ENCODE data around the gene WRAP73.

The WRAP73 gene

GRCh38 chr1:3590139-3590763 lies 59.7 kb downstream of the WRAP73 start:
- Histone ChIP-seq H3K23ac (ENCODE audit: low read length in 2 of 2) (no peak overlapping the region), H3K79me1 (replicated peaks; ENCODE audit: low read length, poor library complexity, severe bottlenecking) (no peaks in the 10 kb centered on the region), H2BK5ac (ENCODE audit: low read depth, low read length, poor library complexity, severe bottlenecking) (no peak overlapping the region), H3K4ac (ENCODE audit: low read depth in 1 of 2, low read length in 2 of 2) (no peak overlapping the region), H3K27ac (ENCODE audit: low read length, poor library complexity, severe bottlenecking) (no peak overlapping the region), H3K36me3 (ENCODE audit: control insufficient read depth in 1 of 2, insufficient read depth in 2 of 2, low read depth in 1 of 2, low read length in 2 of 2) (no peaks in the 10 kb centered on the region), H2BK15ac (ENCODE audit: low read depth, poor library complexity, severe bottlenecking) (peak overlapping the region; percentile 33), H3K27me3 (ENCODE audit: control insufficient read depth in 1 of 2, insufficient read depth in 1 of 2, low read length in 2 of 2) (peaks cover 20 to 56% of the 10 kb centered on the region in 2 experiments), H2BK120ac (ENCODE audit: low read depth, low read length) (no peak overlapping the region), H3K9me3 (ENCODE audit: control insufficient read depth, low read length) (no peaks in the 10 kb centered on the region), H3K4me2 (ENCODE audit: low read length, poor library complexity, severe bottlenecking) (no peak overlapping the region), H2BK12ac (ENCODE audit: low read length in 2 of 2) (no peak overlapping the region), H3K18ac (ENCODE audit: low read depth in 1 of 2, low read length in 2 of 2) (no peak overlapping the region), H3K9ac (ENCODE audit: low read length) (no peak overlapping the region), H2AK5ac (ENCODE audit: low read length, severe bottlenecking) (no peak overlapping the region), H4K91ac (ENCODE audit: low read length) (no peak overlapping the region), H3K4me1 (ENCODE audit: control insufficient read depth, insufficient read depth, low read depth, low read length) (peaks cover 10% of the 10 kb centered on the region), H4K8ac (ENCODE audit: low read length) (no peak overlapping the region), H2AFZ (ENCODE audit: low read depth, low read length) (no peak overlapping the region), H3K14ac (ENCODE audit: low read length in 2 of 2) (no peak overlapping the region), H3K4me3 (ENCODE audit: insufficient read depth in 1 of 2, low read depth in 1 of 2, low read length in 2 of 2) (no peak overlapping the region)
- 80% methylated on average over 27 of the region's 27 CpGs for WGBS
- no peak for DNase-seq

GRCh38 chr1:3588395-3588794 lies 61.5 kb downstream of the WRAP73 start:
- Histone ChIP-seq H3K27me3 (ENCODE audit: control insufficient read depth in 1 of 2, insufficient read depth in 1 of 2, low read length in 2 of 2) (peaks cover 20 to 42% of the 10 kb centered on the region in 2 experiments), H2BK12ac (ENCODE audit: low read length in 2 of 2) (no peak overlapping the region), H3K14ac (ENCODE audit: low read length in 2 of 2) (no peak overlapping the region), H3K27ac (ENCODE audit: low read length, poor library complexity, severe bottlenecking) (no peak overlapping the region), H2BK120ac (ENCODE audit: low read depth, low read length) (no peak overlapping the region), H3K79me1 (replicated peaks; ENCODE audit: low read length, poor library complexity, severe bottlenecking) (no peaks in the 10 kb centered on the region), H4K91ac (ENCODE audit: low read length) (no peak overlapping the region), H3K4me2 (ENCODE audit: low read length, poor library complexity, severe bottlenecking) (no peak overlapping the region), H4K8ac (ENCODE audit: low read length) (no peak overlapping the region), H2AK5ac (ENCODE audit: low read length, severe bottlenecking) (no peak overlapping the region), H3K9ac (ENCODE audit: low read length) (no peak overlapping the region), H3K4me3 (ENCODE audit: insufficient read depth in 1 of 2, low read depth in 1 of 2, low read length in 2 of 2) (no peak overlapping the region), H2BK5ac (ENCODE audit: low read depth, low read length, poor library complexity, severe bottlenecking) (no peak overlapping the region), H3K4ac (ENCODE audit: low read depth in 1 of 2, low read length in 2 of 2) (no peak overlapping the region), H2BK15ac (ENCODE audit: low read depth, poor library complexity, severe bottlenecking) (no peak overlapping the region), H3K18ac (ENCODE audit: low read depth in 1 of 2, low read length in 2 of 2) (no peak overlapping the region), H3K4me1 (ENCODE audit: control insufficient read depth, insufficient read depth, low read depth, low read length) (peaks cover 10% of the 10 kb centered on the region), H3K23ac (ENCODE audit: low read length in 2 of 2) (no peak overlapping the region), H3K9me3 (ENCODE audit: control insufficient read depth, low read length) (no peaks in the 10 kb centered on the region), H2AFZ (ENCODE audit: low read depth, low read length) (no peak overlapping the region), H3K36me3 (ENCODE audit: control insufficient read depth in 1 of 2, insufficient read depth in 2 of 2, low read depth in 1 of 2, low read length in 2 of 2) (no peaks in the 10 kb centered on the region)
- DNase-seq, result no peak
- WGBS, result 80% methylated on average over 5 of the region's 5 CpGs

DNA sequence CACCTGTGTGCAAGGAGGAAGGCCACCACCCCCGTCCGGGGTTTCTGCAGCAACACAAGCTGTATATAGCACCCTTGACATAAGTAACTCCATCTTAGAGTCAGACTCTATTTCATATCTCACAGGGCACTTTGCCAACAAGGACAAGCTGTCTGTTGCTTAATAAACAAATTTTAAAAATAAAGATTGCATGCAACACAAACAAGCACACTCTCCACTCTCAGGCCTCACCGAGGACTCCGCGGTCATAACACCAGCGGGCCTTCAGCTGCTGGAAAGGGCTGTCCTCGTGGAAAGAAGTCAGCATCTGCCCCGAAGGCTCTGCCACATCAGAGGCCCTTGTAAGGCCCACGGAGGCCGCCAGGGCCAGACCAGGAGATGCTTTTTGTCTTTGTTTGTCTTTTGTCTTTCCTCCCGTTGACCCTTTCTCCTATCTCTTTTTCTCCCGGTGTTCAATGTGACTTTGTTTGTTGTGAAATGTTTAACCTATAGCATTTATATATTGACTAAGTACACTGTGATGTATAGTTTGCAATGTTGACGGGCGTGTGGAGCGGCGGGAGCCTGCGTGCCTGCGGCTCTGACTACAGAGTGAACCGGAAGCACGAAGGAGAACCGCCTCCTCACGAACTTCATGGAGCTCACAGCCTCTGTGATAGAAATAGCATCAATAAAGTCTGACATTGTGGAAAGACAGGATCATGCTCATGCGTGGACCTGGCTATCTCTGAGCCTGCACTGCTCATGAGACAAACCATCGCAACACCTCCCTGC lies 62.7 kb downstream of the WRAP73 start:
- no peak for DNase-seq
- Histone ChIP-seq H3K4ac (ENCODE audit: low read depth in 1 of 2, low read length in 2 of 2) (no peak overlapping the region), H2AK5ac (ENCODE audit: low read length, severe bottlenecking) (no peak overlapping the region), H2BK5ac (ENCODE audit: low read depth, low read length, poor library complexity, severe bottlenecking) (peak overlapping the region; percentile 14), H3K4me1 (ENCODE audit: control insufficient read depth, insufficient read depth, low read depth, low read length) (peaks cover 10% of the 10 kb centered on the region), H3K27me3 (ENCODE audit: control insufficient read depth in 1 of 2, insufficient read depth in 1 of 2, low read length in 2 of 2) (peaks cover 20 to 36% of the 10 kb centered on the region in 2 experiments), H3K36me3 (ENCODE audit: control insufficient read depth in 1 of 2, insufficient read depth in 2 of 2, low read depth in 1 of 2, low read length in 2 of 2) (no peaks in the 10 kb centered on the region), H3K4me2 (ENCODE audit: low read length, poor library complexity, severe bottlenecking) (no peak overlapping the region), H2AFZ (ENCODE audit: low read depth, low read length) (no peak overlapping the region), H3K14ac (ENCODE audit: low read length in 2 of 2) (no peak overlapping the region), H3K23ac (ENCODE audit: low read length in 2 of 2) (no peak overlapping the region), H3K18ac (ENCODE audit: low read depth in 1 of 2, low read length in 2 of 2) (no peak overlapping the region), H3K27ac (ENCODE audit: low read length, poor library complexity, severe bottlenecking) (no peak overlapping the region), H3K4me3 (ENCODE audit: insufficient read depth in 1 of 2, low read depth in 1 of 2, low read length in 2 of 2) (no peak overlapping the region), H2BK15ac (ENCODE audit: low read depth, poor library complexity, severe bottlenecking) (no peak overlapping the region), H3K9ac (ENCODE audit: low read length) (no peak overlapping the region), H4K8ac (ENCODE audit: low read length) (no peak overlapping the region), H4K91ac (ENCODE audit: low read length) (no peak overlapping the region), H3K79me1 (replicated peaks; ENCODE audit: low read length, poor library complexity, severe bottlenecking) (no peaks in the 10 kb centered on the region), H2BK120ac (ENCODE audit: low read depth, low read length) (no peak overlapping the region), H2BK12ac (ENCODE audit: low read length in 2 of 2) (no peak overlapping the region), H3K9me3 (ENCODE audit: control insufficient read depth, low read length) (no peaks in the 10 kb centered on the region)
- WGBS, result 85% methylated on average over 21 of the region's 24 CpGs

GRCh38 chr1:3585940-3586568 lies 63.8 kb downstream of the WRAP73 start:
- 86% methylated on average over 19 of the region's 19 CpGs for WGBS
- Histone ChIP-seq H2BK120ac (ENCODE audit: low read depth, low read length) (no peak overlapping the region), H3K27me3 (ENCODE audit: control insufficient read depth in 1 of 2, insufficient read depth in 1 of 2, low read length in 2 of 2) (peaks cover 20 to 39% of the 10 kb centered on the region in 2 experiments), H4K8ac (ENCODE audit: low read length) (no peak overlapping the region), H2BK12ac (ENCODE audit: low read length in 2 of 2) (no peak overlapping the region), H3K9me3 (ENCODE audit: control insufficient read depth, low read length) (no peaks in the 10 kb centered on the region), H3K23ac (ENCODE audit: low read length in 2 of 2) (no peak overlapping the region), H3K4ac (ENCODE audit: low read depth in 1 of 2, low read length in 2 of 2) (no peak overlapping the region), H3K27ac (ENCODE audit: low read length, poor library complexity, severe bottlenecking) (no peak overlapping the region), H3K9ac (ENCODE audit: low read length) (no peak overlapping the region), H2BK15ac (ENCODE audit: low read depth, poor library complexity, severe bottlenecking) (no peak overlapping the region), H3K4me2 (ENCODE audit: low read length, poor library complexity, severe bottlenecking) (no peak overlapping the region), H2AFZ (ENCODE audit: low read depth, low read length) (no peak overlapping the region), H3K79me1 (replicated peaks; ENCODE audit: low read length, poor library complexity, severe bottlenecking) (no peaks in the 10 kb centered on the region), H4K91ac (ENCODE audit: low read length) (peak overlapping the region; percentile 1), H2BK5ac (ENCODE audit: low read depth, low read length, poor library complexity, severe bottlenecking) (no peak overlapping the region), H3K36me3 (ENCODE audit: control insufficient read depth in 1 of 2, insufficient read depth in 2 of 2, low read depth in 1 of 2, low read length in 2 of 2) (no peaks in the 10 kb centered on the region), H3K14ac (ENCODE audit: low read length in 2 of 2) (no peak overlapping the region), H3K18ac (ENCODE audit: low read depth in 1 of 2, low read length in 2 of 2) (no peak overlapping the region), H3K4me3 (ENCODE audit: insufficient read depth in 1 of 2, low read depth in 1 of 2, low read length in 2 of 2) (no peak overlapping the region), H2AK5ac (ENCODE audit: low read length, severe bottlenecking) (no peak overlapping the region), H3K4me1 (ENCODE audit: control insufficient read depth, insufficient read depth, low read depth, low read length) (peaks cover 10% of the 10 kb centered on the region)
- no peak for DNase-seq

All from mesenchymal stem cell (in vitro differentiated cells and primary cell).